OCI-LY1 (cell line): Measurements from ENCODE around the gene FASN.

ENCODE experiments used
- H2AFZ ChIP-seq: fragments of 200-600 bp; sonication (generic), shearing (Covaris generic); 2 replicates; pipeline ENCODE4 v1.6.0; 2014; ENCODE audit warnings: antibody characterized with exemption, mild to moderate bottlenecking, low read length
- H3F3A ChIP-seq: fragments of 200-600 bp; sonication (generic), shearing (Covaris generic); 2 replicates; pipeline ENCODE4 v1.6.0; 2014; ENCODE audit warnings: mild to moderate bottlenecking, antibody characterized with exemption, low read length, moderate library complexity; ENCODE audit not compliant: insufficient read depth
- H3K27ac ChIP-seq: fragments of 200-600 bp; sonication (generic); 2 replicates; pipeline ENCODE4 v1.5.1; 2014; ENCODE audit warnings: low read length, mixed run types, mild to moderate bottlenecking, low read depth; ENCODE audit not compliant: poor library complexity, severe bottlenecking
- H3K27me3 ChIP-seq: fragments of 200-600 bp; sonication (generic); 2 replicates; pipeline ENCODE4 v1.6.0; 2014; ENCODE audit warnings: antibody characterized with exemption, mild to moderate bottlenecking, low read length, moderate library complexity; ENCODE audit not compliant: insufficient read depth
- H3K36me3 ChIP-seq: fragments of 200-600 bp; sonication (generic); 2 replicates; pipeline ENCODE4 v1.6.1; 2014; ENCODE audit warnings: mild to moderate bottlenecking, antibody characterized with exemption, low read length, moderate library complexity, mixed read lengths; ENCODE audit not compliant: insufficient read depth
- H3K4me1 ChIP-seq: fragments of 200-600 bp; sonication (generic); 2 replicates; pipeline ENCODE4 v1.5.1; 2014; ENCODE audit warnings: mild to moderate bottlenecking, low read length, moderate library complexity; ENCODE audit not compliant: insufficient read depth, severe bottlenecking
- H3K4me2 ChIP-seq: fragments of 200-600 bp; sonication (generic), shearing (Covaris generic); 2 replicates; pipeline ENCODE4 v1.6.1; 2014; ENCODE audit warnings: low read length
- H3K4me3 ChIP-seq: fragments of 200-600 bp; sonication (generic); 2 replicates; pipeline ENCODE4 v1.5.1; 2014; ENCODE audit warnings: low read length, low read depth, mild to moderate bottlenecking, mixed read lengths; ENCODE audit not compliant: poor library complexity, severe bottlenecking
- H3K79me2 ChIP-seq: fragments of 200-600 bp; shearing (Covaris generic); 2 replicates; pipeline ENCODE4 v1.6.1; 2016; ENCODE audit warnings: mixed run types, low read length, mixed read lengths; ENCODE audit not compliant: insufficient read depth
- H3K9ac ChIP-seq: fragments of 200-600 bp; sonication (generic), shearing (Covaris generic); 2 replicates; pipeline ENCODE4 v1.6.1; 2014; ENCODE audit warnings: mild to moderate bottlenecking, low read length, mixed read lengths
- H3K9me2 ChIP-seq: fragments of 200-600 bp; sonication (generic), shearing (Covaris generic); 2 replicates; pipeline ENCODE4 v1.6.1; 2014; ENCODE audit warnings: low read depth, mild to moderate bottlenecking, low read length, mixed read lengths
- H3K9me3 ChIP-seq: fragments of 200-600 bp; shearing (Covaris generic); 2 replicates; pipeline ENCODE4 v1.6.1; 2014; ENCODE audit warnings: low read length, mixed read lengths
- H4K20me1 ChIP-seq: fragments of 200-600 bp; sonication (generic), shearing (Covaris generic); 2 replicates; pipeline ENCODE4 v1.6.0; 2016; ENCODE audit warnings: mild to moderate bottlenecking, low read length; ENCODE audit not compliant: insufficient read depth
- CTCF ChIP-seq: fragments of 200-600 bp; sonication (generic), shearing (Covaris generic); IDR thresholded peaks from 2 replicates; pipeline ENCODE4 v1.5.1; 2017; ENCODE audit warnings: mild to moderate bottlenecking, antibody characterized with exemption, low read length, moderate library complexity, mixed read lengths
- EZH2 ChIP-seq: fragments of 200-600 bp; sonication (generic), shearing (Covaris generic); IDR thresholded peaks from 2 replicates; pipeline ENCODE4 v1.8.0; 2017; ENCODE audit warnings: borderline replicate concordance, mixed run types, mild to moderate bottlenecking, antibody characterized with exemption, low read length, moderate library complexity, mixed read lengths

FASN gene

GRCh38 chr17:82092628-82092994 lies 5.4 kb downstream of the FASN start:
- H3K9me2 ChIP-seq = no peaks in the 10 kb centered on the region
- H3K9ac ChIP-seq = no peak overlapping the region
- peaks cover 86% of the 10 kb centered on the region for H3K36me3 ChIP-seq
- H3K4me3 ChIP-seq = no peak overlapping the region
- no peak overlapping the region for H2AFZ ChIP-seq
- no peaks in the 10 kb centered on the region for H3K9me3 ChIP-seq
- peaks cover 19% of the 10 kb centered on the region for H3K79me2 ChIP-seq
- H3K27me3 ChIP-seq = no peaks in the 10 kb centered on the region
- H3K27ac ChIP-seq = no peak overlapping the region
- TF ChIP-seq EZH2 (no peak), CTCF (no peak)
- H4K20me1 ChIP-seq = no peaks in the 10 kb centered on the region
- H3F3A ChIP-seq = no peaks in the 10 kb centered on the region
- peaks cover 14% of the 10 kb centered on the region for H3K4me1 ChIP-seq
- no peak overlapping the region for H3K4me2 ChIP-seq

GRCh38 chr17:82092094-82092586 lies 5.9 kb downstream of the FASN start:
- Histone ChIP-seq H3K9me2 (no peaks in the 10 kb centered on the region), H3K4me1 (peaks cover 14% of the 10 kb centered on the region), H2AFZ (no peak overlapping the region), H3F3A (no peaks in the 10 kb centered on the region), H3K9ac (no peak overlapping the region), H3K4me3 (no peak overlapping the region), H4K20me1 (no peaks in the 10 kb centered on the region), H3K4me2 (no peak overlapping the region), H3K27ac (no peak overlapping the region), H3K27me3 (no peaks in the 10 kb centered on the region), H3K36me3 (peaks cover 91% of the 10 kb centered on the region), H3K79me2 (peaks cover 16% of the 10 kb centered on the region), H3K9me3 (no peaks in the 10 kb centered on the region)
- TF ChIP-seq CTCF (no peak), EZH2 (no peak)

- TF ChIP-seq EZH2 (no peak), CTCF (no peak)
- H4K20me1 ChIP-seq = no peaks in the 10 kb centered on the region
- H3K4me1 ChIP-seq = peaks cover 8% of the 10 kb centered on the region
These were observed 6.6 kb downstream of the FASN start for GRCh38 chr17:82091264-82092066.

More at GRCh38 chr17:82091264-82092066, 6.6 kb downstream of the FASN start:
- Histone ChIP-seq H2AFZ (no peak overlapping the region), H3K9me2 (no peaks in the 10 kb centered on the region), H3K9ac (no peak overlapping the region), H3F3A (no peaks in the 10 kb centered on the region), H3K4me2 (no peak overlapping the region), H3K4me3 (no peak overlapping the region), H3K27me3 (no peaks in the 10 kb centered on the region), H3K27ac (no peak overlapping the region), H3K9me3 (no peaks in the 10 kb centered on the region), H3K79me2 (peaks cover 9% of the 10 kb centered on the region), H3K36me3 (peaks cover 94% of the 10 kb centered on the region)
